Measurements from ENCODE around the gene CYTH3. TPM values are rescaled to one million over a fixed set of nuclear protein-coding genes. Genes with fewer than 3 reads are reported as not detected.

Gene CYTH3
- total and polyA plus RNA-seq, 2 donors (not counting 1 experiment from before 2014, with no cell fraction given), result 39.1 to 73.3 TPM

DNA sequence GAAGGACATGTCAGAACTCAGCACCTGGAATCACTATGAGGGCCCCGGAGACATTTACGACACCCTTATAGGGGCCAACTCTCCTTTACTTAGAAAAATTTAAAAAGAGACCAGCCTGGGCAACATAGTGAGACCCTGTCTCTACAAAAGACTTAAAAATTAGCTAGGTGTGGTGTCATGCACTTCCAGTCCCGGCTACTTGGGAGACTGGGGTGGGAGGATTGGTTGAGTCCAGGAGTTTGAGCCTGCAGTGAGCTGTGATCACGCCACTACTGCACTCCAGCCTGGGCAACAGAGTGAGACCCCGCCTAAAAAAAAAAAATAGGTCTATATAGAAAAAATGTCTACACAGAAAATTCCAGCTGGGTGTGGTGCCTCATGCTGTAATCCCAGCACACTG, 7.5 kb upstream of the CYTH3 start:
- no peak overlapping the region for H3K27ac ChIP-seq (ENCODE audit: insufficient read depth, low read length)
- no peak overlapping the region for H3K9ac ChIP-seq (ENCODE audit: insufficient read depth, low read length)
- no peaks in the 10 kb centered on the region for H4K20me1 ChIP-seq (ENCODE audit: control insufficient read depth, extremely low read depth, insufficient read depth, low read length)
- no peak overlapping the region for H2AFZ ChIP-seq (ENCODE audit: low read length)
- H3K4me2 ChIP-seq (ENCODE audit: extremely low read depth, insufficient read depth, low read length), result no peak overlapping the region
- H3K79me2 ChIP-seq (ENCODE audit: control insufficient read depth, insufficient read depth, low read length), result no peaks in the 10 kb centered on the region
- no peak overlapping the region for H3K4me3 ChIP-seq (replicated peaks in 1 of 4; ENCODE audit: control extremely low read depth in 1 of 4, insufficient read depth in 1 of 4, low read depth in 3 of 4, low read length in 4 of 4)
- peaks cover 13% of the 10 kb centered on the region for H3K4me1 ChIP-seq (ENCODE audit: control insufficient read depth, extremely low read depth, insufficient read depth, low read length)
- TF ChIP-seq CTCF (conservative IDR thresholded peaks at IDR 0.05 in 1 of 2, IDR thresholded peaks at IDR 0.05 in 1 of 2; ENCODE audit: low read depth in 1 of 2, low read length in 2 of 2), result no peak
- no peak for TF ChIP-seq EZH2 (IDR thresholded peaks at IDR 0.05; ENCODE audit: low read length, missing control alignments)
- H3K27me3 ChIP-seq (ENCODE audit: control insufficient read depth, insufficient read depth, low read length), result no peaks in the 10 kb centered on the region
- H3K36me3 ChIP-seq (ENCODE audit: control insufficient read depth, insufficient read depth, low read length), result no peaks in the 10 kb centered on the region
- DNase-seq (ENCODE audit: low read depth in 2 of 2), result no peak
- H3K9me3 ChIP-seq (ENCODE audit: control insufficient read depth, insufficient read depth, low read depth, low read length), result no peaks in the 10 kb centered on the region

DNA sequence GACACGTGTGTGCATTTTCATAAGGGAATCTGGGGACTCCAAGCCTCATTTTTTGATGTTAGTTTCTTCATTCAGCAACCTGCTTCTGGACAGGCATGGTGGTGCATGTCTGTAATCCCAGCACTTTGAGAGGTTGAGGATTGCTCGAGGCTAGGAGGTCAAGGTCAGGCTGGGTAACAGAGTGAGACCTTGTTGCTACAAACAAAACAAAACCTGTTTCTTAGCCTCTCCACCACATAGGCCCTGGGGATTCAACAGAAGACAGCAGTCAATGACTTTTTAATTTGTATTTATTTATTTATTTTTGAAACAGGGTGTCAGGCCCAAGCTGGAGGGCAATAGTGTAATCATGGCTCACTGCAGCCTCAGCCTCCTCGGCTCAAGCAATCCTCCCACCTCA, 6.9 kb upstream of the CYTH3 start:
- Histone ChIP-seq H3K36me3 (ENCODE audit: control insufficient read depth, insufficient read depth, low read length) (no peaks in the 10 kb centered on the region), H4K20me1 (ENCODE audit: control insufficient read depth, extremely low read depth, insufficient read depth, low read length) (no peaks in the 10 kb centered on the region), H3K9me3 (ENCODE audit: control insufficient read depth, insufficient read depth, low read depth, low read length) (no peaks in the 10 kb centered on the region), H3K4me1 (ENCODE audit: control insufficient read depth, extremely low read depth, insufficient read depth, low read length) (peaks cover 13% of the 10 kb centered on the region), H3K4me3 (replicated peaks in 1 of 4; ENCODE audit: control extremely low read depth in 1 of 4, insufficient read depth in 1 of 4, low read depth in 3 of 4, low read length in 4 of 4) (no peak overlapping the region), H3K4me2 (ENCODE audit: extremely low read depth, insufficient read depth, low read length) (no peak overlapping the region), H3K79me2 (ENCODE audit: control insufficient read depth, insufficient read depth, low read length) (no peaks in the 10 kb centered on the region), H3K27me3 (ENCODE audit: control insufficient read depth, insufficient read depth, low read length) (no peaks in the 10 kb centered on the region), H3K27ac (ENCODE audit: insufficient read depth, low read length) (no peak overlapping the region), H3K9ac (ENCODE audit: insufficient read depth, low read length) (no peak overlapping the region), H2AFZ (ENCODE audit: low read length) (no peak overlapping the region)
- no peak for TF ChIP-seq CTCF (conservative IDR thresholded peaks at IDR 0.05 in 1 of 2, IDR thresholded peaks at IDR 0.05 in 1 of 2; ENCODE audit: low read depth in 1 of 2, low read length in 2 of 2)
- no peak for TF ChIP-seq EZH2 (IDR thresholded peaks at IDR 0.05; ENCODE audit: low read length, missing control alignments)
- no peak for DNase-seq (ENCODE audit: low read depth in 2 of 2)

- Histone ChIP-seq H3K4me3 (replicated peaks in 1 of 4; ENCODE audit: control extremely low read depth in 1 of 4, insufficient read depth in 1 of 4, low read depth in 3 of 4, low read length in 4 of 4) (no peak overlapping the region), H3K27ac (ENCODE audit: insufficient read depth, low read length) (no peak overlapping the region), H3K9ac (ENCODE audit: insufficient read depth, low read length) (no peak overlapping the region), H2AFZ (ENCODE audit: low read length) (no peak overlapping the region), H3K27me3 (ENCODE audit: control insufficient read depth, insufficient read depth, low read length) (no peaks in the 10 kb centered on the region), H3K36me3 (ENCODE audit: control insufficient read depth, insufficient read depth, low read length) (no peaks in the 10 kb centered on the region), H3K9me3 (ENCODE audit: control insufficient read depth, insufficient read depth, low read depth, low read length) (no peaks in the 10 kb centered on the region), H3K4me2 (ENCODE audit: extremely low read depth, insufficient read depth, low read length) (no peak overlapping the region), H3K4me1 (ENCODE audit: control insufficient read depth, extremely low read depth, insufficient read depth, low read length) (peaks cover 9% of the 10 kb centered on the region), H3K79me2 (ENCODE audit: control insufficient read depth, insufficient read depth, low read length) (no peaks in the 10 kb centered on the region), H4K20me1 (ENCODE audit: control insufficient read depth, extremely low read depth, insufficient read depth, low read length) (no peaks in the 10 kb centered on the region)
- no peak for TF ChIP-seq EZH2 (IDR thresholded peaks at IDR 0.05; ENCODE audit: low read length, missing control alignments)
- TF ChIP-seq CTCF (conservative IDR thresholded peaks at IDR 0.05 in 1 of 2, IDR thresholded peaks at IDR 0.05 in 1 of 2; ENCODE audit: low read depth in 1 of 2, low read length in 2 of 2), result no peak
- peak; percentile 34 to 69 for DNase-seq (ENCODE audit: low read depth in 2 of 2)
Observed at GRCh38 chr7:6278749-6279310, 6.4 kb upstream of the CYTH3 start.

Measured in fibroblast of lung (primary cell).